CD4-positive, alpha-beta T cell treated with Interleukin-4 for 1 hour (primary cell): ENCODE data around the gene FAT2.

Experiments
- DNase-seq, 2 donors: peaks; one replicate each; pipeline ENCODE4 v3.0.0-alpha.2; 2020 to 2022

The FAT2 gene

DNA sequence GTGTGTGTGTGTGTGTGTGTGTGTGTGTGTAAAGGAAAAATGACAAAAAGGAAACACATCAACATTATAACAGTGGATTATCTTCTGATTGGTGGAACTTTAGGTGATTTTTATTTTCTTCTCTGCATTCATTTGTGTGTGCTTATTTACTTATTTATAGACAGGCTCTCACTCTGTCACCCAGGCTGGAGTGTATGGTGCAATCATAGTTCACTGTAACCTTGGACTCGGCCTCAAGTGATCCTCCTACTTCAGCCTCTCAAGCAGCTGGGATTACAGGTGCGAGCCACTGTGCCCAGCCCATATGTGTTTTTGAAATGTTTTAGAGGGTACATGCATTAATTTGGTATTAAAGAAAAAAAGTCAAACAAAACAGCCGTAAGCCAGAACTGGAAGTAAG is 39.1 kb downstream of the FAT2 start:
- no peak for DNase-seq

DNA sequence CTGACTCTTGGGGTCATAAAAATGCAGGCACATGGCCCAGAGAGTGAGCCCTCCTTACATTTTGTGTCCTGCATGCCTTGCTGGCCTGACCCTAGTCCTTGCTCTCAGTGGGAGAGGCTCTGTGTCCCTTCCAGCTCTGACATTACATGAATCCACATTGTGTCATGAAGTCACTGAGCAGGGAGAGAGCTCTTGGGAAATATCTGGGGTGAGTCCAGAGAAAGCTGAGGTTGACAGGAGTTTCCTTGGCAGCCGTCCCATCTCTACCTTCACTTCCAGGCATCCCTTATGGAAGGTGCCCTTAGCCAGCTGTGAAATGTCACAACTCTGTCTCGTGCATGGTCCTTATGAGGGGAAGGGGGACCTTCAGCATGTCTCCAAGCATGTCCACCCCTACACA is 41.0 kb downstream of the FAT2 start:
- no peak for DNase-seq

DNA sequence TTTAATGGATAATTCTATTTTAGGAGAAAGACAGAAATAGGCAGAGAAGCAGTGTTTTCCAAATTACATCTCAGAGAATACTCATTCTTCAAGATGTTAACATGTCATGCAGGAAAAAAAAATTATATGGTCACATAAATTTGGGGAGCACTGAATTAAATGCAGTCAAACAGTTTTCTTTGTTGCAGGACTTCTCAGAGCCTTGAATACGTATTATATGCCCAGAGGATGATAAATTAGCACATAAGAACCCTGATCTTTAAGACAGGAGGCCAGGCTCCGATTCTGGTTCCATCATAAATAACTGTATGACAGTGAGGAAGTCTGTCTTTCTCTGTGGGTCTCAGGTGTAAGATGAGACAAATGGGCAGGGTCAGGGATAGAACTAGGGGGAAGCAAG is 41.4 kb downstream of the FAT2 start:
- no peak for DNase-seq

DNA sequence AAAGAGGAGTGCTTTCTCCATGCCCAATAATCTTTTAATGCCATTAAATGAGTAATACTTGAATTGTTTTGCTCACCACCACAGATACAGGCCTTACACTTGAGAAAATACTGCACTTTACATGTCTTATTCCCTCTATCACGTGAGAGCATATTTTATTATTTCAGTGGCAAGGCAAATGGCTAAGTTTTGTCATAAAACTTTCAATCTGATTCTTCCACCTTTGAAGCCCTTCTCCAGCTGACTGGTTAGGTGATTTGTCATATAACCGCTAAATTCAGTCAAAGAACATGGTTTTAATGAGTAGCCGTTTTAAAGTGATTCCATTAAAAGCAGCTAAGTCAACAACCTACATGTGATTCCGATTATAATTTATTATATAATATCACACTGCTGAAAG is 43.8 kb downstream of the FAT2 start:
- no peak for DNase-seq

GRCh38 chr5:151541571-151541970 is 49.6 kb downstream of the FAT2 start:
- DNase-seq, result no peak
